Measurements from ENCODE around the gene RENBP. TPM values are rescaled to one million over a fixed set of nuclear protein-coding genes. Genes with fewer than 3 reads are reported as not detected.

The RENBP gene
- total RNA-seq, 1 donor from 2014 or later: 0.52 TPM

- no peak for ATAC-seq
These were observed 12.1 kb downstream of the RENBP start for GRCh38 chrX:153932220-153932915.

GRCh38 chrX:153931748-153932147, 12.7 kb downstream of the RENBP start:
- no peak for ATAC-seq

DNA sequence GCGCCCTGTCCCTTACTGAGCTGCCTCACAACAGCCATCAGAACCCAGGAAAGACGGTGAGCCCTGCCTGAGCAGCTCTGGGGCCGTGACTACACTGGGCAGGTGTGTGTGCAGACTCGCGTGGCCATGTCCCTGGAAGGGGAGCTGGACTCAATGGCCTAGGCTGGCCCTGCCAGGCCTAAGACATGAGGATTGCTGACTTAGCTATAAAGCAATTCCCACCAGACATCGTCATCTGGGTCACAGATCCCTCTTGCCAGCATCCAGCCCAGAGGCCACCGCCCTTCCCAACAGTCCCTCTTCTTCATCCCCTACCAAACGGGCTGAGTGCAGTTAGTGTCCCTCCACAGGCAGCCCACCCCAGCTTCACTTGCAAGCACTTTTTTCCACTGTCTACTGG, 13.3 kb downstream of the RENBP start:
- no peak for ATAC-seq

DNA sequence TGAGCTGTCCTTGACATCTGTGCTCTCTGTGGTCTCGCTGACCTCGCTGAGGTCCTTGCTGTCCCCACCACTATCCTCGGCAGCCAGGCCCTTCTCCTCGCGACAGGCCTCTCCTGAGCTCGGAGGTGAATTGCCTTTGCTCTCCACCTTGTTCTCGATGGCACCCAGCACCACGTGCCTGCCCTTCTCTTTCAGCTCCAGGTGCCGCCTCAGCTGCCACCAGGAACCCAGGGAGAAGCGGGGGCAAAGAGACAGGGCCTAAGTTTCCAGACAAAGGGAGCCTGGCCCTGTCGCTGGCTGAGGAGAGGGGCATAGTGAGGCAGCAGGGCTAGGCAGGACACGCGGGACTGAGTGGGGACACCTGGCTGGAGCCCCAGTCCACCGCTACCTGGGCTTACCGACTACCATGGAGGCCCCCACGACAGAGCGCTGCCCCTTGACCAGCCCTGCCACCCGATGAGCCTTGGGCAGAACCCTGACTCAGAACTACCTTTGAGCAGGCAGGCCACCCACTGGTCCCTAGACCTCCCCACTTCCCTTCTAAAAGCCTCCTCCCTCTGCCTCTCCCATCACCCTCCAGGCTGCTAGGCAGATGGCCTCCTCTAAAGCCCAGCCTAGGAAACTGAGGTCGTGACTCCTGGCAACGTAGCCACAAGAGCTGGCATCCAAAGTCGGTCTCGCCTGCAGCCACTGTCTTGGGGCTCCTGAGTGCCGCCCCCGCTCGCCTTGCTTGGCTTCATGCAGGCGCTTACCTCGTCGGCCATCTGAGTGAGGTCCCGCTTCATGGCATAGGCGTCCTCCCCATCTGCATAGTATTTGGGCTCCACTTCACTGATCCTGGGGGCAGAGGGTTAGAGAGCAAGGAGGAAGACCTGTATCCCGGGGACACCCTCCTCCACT, 14.2 kb downstream of the RENBP start:
- ATAC-seq: no peak

GRCh38 chrX:153929576-153929975, 14.9 kb downstream of the RENBP start:
- ATAC-seq: no peak

- no peak for ATAC-seq
These were observed 15.6 kb downstream of the RENBP start for GRCh38 chrX:153928846-153929245.

- peak; percentile 92 for ATAC-seq
These were observed 16.3 kb downstream of the RENBP start for GRCh38 chrX:153927922-153928760.

- peak; percentile 6 for ATAC-seq
These were observed 16.8 kb downstream of the RENBP start for GRCh38 chrX:153927672-153927921.

GRCh38 chrX:153926858-153927671, 17.4 kb downstream of the RENBP start:
- peak; percentile 17 for ATAC-seq

GRCh38 chrX:153926552-153926857, 17.9 kb downstream of the RENBP start:
- ATAC-seq: no peak

GRCh38 chrX:153925739-153926551, 18.5 kb downstream of the RENBP start, which contains the start of gene ARHGAP4:
Gene ARHGAP4, minus strand, starts transcription at chrX:153926264. Its CDS starts 62 bp downstream, at chrX:153926202.
- ATAC-seq: no peak

- ATAC-seq: no peak
These were observed 19.1 kb downstream of the RENBP start for GRCh38 chrX:153925387-153925738.

- no peak for ATAC-seq
These were observed 20.1 kb downstream of the RENBP start for GRCh38 chrX:153924149-153924861.

GRCh38 chrX:153922932-153923857, 21.2 kb downstream of the RENBP start:
- ATAC-seq: no peak

DNA sequence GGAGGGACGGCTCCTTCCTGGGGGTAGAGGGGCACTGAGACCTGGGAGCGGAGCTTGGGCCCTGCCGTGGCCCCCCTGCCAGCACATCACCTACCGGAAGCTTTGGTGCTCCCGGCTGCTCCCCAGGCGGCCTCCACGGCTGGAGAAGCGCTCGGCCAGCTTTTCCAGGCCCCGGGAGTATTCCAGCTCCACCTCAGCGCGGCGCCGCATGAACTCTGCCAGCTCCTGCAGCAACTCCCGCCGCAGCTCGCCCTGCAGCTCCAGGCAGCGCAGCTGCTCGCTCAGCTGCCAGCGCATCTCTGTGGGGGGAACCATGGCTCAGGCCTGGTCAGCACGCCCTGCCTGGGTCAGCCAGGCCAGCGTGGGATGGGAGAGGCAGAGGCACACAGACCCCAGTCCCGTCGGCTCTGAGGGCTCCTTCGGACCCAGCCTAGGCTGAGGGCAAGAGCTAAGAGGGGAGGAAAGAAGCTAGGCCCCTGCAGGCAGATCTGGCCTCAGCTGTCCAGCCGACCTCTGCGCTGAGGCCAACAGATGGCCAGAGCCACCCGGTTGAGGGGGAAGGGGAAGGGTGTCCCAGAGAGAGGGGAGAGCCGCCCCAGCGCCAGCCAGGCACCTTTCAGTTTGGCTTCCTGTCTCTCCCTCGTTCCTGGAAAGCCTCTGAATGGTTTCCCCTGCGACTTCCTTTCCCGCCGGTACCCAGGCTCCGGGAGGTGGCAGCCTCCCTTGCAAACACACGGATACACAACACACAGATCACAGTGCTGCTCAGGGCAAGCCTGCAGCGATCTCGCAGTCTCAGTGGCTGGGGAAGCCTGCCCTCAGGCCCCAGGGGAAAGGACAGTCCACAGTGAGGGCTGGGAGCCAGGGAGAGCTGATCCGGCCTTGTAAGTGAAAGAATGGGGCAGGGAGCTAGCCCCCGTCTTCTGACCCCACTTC, 22.7 kb downstream of the RENBP start:
- no peak for ATAC-seq

- ATAC-seq: no peak
These were observed 23.4 kb downstream of the RENBP start for GRCh38 chrX:153921070-153921469.

DNA sequence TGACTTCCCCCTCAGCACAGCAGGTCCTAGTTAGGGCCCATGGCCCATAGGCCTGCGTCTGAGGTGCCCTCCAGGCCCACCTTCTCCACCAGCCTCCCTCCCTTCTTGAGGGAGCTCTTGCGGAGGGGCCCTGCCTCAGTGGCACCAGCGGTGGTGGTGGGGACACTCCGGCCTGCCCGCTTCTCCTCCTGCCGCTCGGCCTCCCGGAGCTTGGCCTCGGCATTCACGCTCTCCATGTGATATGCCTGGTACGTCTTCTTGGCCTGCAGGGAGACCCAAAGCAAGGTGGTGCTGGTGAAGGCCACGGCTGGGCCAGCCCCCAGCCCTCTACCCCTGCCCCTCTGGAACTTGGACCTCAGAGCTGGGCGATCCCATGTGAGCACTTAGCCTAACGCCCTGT, 23.9 kb downstream of the RENBP start:
- no peak for ATAC-seq

DNA sequence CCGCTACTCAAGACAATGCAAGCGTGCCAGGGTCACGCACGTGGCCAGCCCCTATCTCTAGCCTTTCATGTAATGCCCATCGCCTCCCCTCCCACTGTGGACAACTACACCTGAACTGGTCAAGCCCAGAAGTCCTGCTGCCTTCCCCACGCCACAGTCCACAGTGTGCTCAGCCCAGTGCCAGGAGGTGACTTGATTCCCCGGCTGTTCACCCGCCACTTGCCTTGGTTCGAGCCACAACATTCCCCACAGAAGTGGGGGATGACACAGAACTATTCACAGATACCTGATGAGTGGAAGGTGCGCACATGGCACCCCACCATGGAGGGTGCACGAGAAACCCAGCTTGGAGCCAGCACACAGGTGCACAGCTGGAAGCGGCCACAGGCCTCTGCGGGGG, 25.2 kb downstream of the RENBP start:
- ATAC-seq: no peak

- no peak for ATAC-seq
These were observed 26.6 kb downstream of the RENBP start for GRCh38 chrX:153917869-153918268.
